Measurements from ENCODE around the gene NKAIN2. TPM values are rescaled to one million over a fixed set of nuclear protein-coding genes. Genes with fewer than 3 reads are reported as not detected.
"Not testable (repeated sequence)": the region's sequence is repeated elsewhere in the genome, so short reads cannot be mapped to it uniquely, and the experiment has no call there.

Gene NKAIN2
- total RNA-seq, 1 donor from 2014 or later = not detected

- DNase-seq (ENCODE audit: low read depth) = no peak
- Histone ChIP-seq H3K27me3 (ENCODE audit: control insufficient read depth, insufficient read depth, low read length) (no peaks in the 10 kb centered on the region), H3K36me3 (ENCODE audit: control insufficient read depth, insufficient read depth, low read length) (no peaks in the 10 kb centered on the region), H3K4me3 (ENCODE audit: low read depth, low read length) (no peak overlapping the region)
- TF ChIP-seq, protein P1, sequence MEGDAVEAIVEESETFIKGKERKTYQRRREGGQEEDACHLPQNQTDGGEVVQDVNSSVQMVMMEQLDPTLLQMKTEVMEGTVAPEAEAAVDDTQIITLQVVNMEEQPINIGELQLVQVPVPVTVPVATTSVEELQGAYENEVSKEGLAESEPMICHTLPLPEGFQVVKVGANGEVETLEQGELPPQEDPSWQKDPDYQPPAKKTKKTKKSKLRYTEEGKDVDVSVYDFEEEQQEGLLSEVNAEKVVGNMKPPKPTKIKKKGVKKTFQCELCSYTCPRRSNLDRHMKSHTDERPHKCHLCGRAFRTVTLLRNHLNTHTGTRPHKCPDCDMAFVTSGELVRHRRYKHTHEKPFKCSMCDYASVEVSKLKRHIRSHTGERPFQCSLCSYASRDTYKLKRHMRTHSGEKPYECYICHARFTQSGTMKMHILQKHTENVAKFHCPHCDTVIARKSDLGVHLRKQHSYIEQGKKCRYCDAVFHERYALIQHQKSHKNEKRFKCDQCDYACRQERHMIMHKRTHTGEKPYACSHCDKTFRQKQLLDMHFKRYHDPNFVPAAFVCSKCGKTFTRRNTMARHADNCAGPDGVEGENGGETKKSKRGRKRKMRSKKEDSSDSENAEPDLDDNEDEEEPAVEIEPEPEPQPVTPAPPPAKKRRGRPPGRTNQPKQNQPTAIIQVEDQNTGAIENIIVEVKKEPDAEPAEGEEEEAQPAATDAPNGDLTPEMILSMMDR (IDR thresholded peaks at IDR 0.05; ENCODE audit: insufficient read depth, low read length, poor library complexity, severe bottlenecking) = no peak
Observed at GRCh38 chr6:123967905-123968304, 164.2 kb downstream of the NKAIN2 start.

- Histone ChIP-seq H3K27me3 (ENCODE audit: control insufficient read depth, insufficient read depth, low read length) (no peaks in the 10 kb centered on the region), H3K4me3 (ENCODE audit: low read depth, low read length) (no peak overlapping the region), H3K36me3 (ENCODE audit: control insufficient read depth, insufficient read depth, low read length) (no peaks in the 10 kb centered on the region)
- no peak for DNase-seq (ENCODE audit: low read depth)
- TF ChIP-seq, protein P1 (IDR thresholded peaks at IDR 0.05; ENCODE audit: insufficient read depth, low read length, poor library complexity, severe bottlenecking) = no peak
Observed at GRCh38 chr6:123972600-123973294, 169.1 kb downstream of the NKAIN2 start.

GRCh38 chr6:123980311-123980710 lies 176.6 kb downstream of the NKAIN2 start:
- TF ChIP-seq, protein P1 (IDR thresholded peaks at IDR 0.05; ENCODE audit: insufficient read depth, low read length, poor library complexity, severe bottlenecking) = no peak
- Histone ChIP-seq H3K4me3 (ENCODE audit: low read depth, low read length) (no peak overlapping the region), H3K36me3 (ENCODE audit: control insufficient read depth, insufficient read depth, low read length) (no peaks in the 10 kb centered on the region)

DNA sequence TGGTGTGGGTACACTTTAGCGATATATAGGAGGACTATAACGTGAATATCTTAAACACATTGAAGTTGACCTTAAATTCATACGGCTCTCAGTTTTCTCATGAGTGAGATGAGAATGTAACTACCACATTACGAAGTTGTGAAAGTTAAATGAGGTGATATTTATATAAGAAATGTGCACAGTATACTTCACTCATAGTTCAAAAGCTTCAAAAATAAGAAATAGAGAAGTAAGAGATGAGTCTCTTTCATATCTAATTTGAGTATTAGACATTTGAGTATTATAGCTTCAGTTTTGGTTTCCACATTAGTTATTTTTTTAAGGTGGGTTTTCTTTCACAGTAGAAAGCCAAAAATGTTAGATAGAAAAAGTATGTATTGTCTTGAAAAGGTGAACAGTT lies 183.3 kb downstream of the NKAIN2 start:
- TF ChIP-seq, protein P1 (IDR thresholded peaks at IDR 0.05; ENCODE audit: insufficient read depth, low read length, poor library complexity, severe bottlenecking) = no peak
- Histone ChIP-seq H3K36me3 (ENCODE audit: control insufficient read depth, insufficient read depth, low read length) (no peaks in the 10 kb centered on the region), H3K4me3 (ENCODE audit: low read depth, low read length) (no peak overlapping the region), H3K27me3 (ENCODE audit: control insufficient read depth, insufficient read depth, low read length) (no peaks in the 10 kb centered on the region)
- DNase-seq (ENCODE audit: low read depth) = no peak

More at GRCh38 chr6:123980311-123980710, 176.6 kb downstream of the NKAIN2 start:
- H3K27me3 ChIP-seq (ENCODE audit: control insufficient read depth, insufficient read depth, low read length) = no peaks in the 10 kb centered on the region
- no peak for DNase-seq (ENCODE audit: low read depth)

GRCh38 chr6:123989918-123990317 lies 186.3 kb downstream of the NKAIN2 start:
- H3K27me3 ChIP-seq (ENCODE audit: control insufficient read depth, insufficient read depth, low read length); DNase-seq (ENCODE audit: low read depth); H3K4me3 ChIP-seq (ENCODE audit: low read depth, low read length); H3K36me3 ChIP-seq (ENCODE audit: control insufficient read depth, insufficient read depth, low read length): not testable (repeated sequence)

DNA sequence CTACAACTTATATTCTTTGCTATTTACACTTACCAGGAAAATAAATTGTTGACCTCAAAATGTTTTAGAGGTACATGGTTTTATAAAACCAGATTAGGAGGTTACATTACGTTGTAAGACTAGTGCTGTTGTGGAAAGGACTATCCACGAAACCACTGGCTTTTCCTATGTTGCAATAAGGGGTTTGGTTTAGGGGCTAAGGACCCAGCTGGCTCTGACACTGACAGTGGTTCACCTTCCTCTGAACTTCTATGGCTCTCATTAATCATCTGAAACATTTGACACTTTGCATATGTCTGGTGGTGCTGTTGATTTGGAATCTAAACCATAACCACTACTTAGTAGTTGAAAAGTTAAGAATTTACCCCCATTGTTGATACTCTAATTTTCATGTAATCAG lies 186.7 kb downstream of the NKAIN2 start:
- Histone ChIP-seq H3K27me3 (ENCODE audit: control insufficient read depth, insufficient read depth, low read length) (no peaks in the 10 kb centered on the region), H3K4me3 (ENCODE audit: low read depth, low read length) (no peak overlapping the region), H3K36me3 (ENCODE audit: control insufficient read depth, insufficient read depth, low read length) (no peaks in the 10 kb centered on the region)
- no peak for DNase-seq (ENCODE audit: low read depth)
- TF ChIP-seq, protein P1 (IDR thresholded peaks at IDR 0.05; ENCODE audit: insufficient read depth, low read length, poor library complexity, severe bottlenecking) = no peak

All from kidney epithelial cell (primary cell).